Muscle of leg (tissue), 11 donors: ENCODE measurements around the gene COQ9. TPM values are rescaled to one million over a fixed set of nuclear protein-coding genes. Genes with fewer than 3 reads are reported as not detected.
"Not testable (repeated sequence)": the region's sequence is repeated elsewhere in the genome, so short reads cannot be mapped to it uniquely, and the experiment has no call there.

Source experiments
- DNase-seq: peaks from one replicate; pipeline ENCODE4 v3.0.0; 2013
- H3K27ac ChIP-seq: one replicate; pipeline ENCODE4 v1.5.1; 2013; ENCODE audit warnings: mild to moderate bottlenecking, low read length, control low read depth
- H3K27me3 ChIP-seq: one replicate; pipeline ENCODE4 v1.6.1; 2013; ENCODE audit warnings: low read length; ENCODE audit not compliant: control insufficient read depth, insufficient read depth
- H3K36me3 ChIP-seq: one replicate; pipeline ENCODE4 v1.6.1; 2013; ENCODE audit warnings: low read length; ENCODE audit not compliant: control insufficient read depth, insufficient read depth
- H3K4me1 ChIP-seq: one replicate; pipeline ENCODE4 v1.6.1; 2013; ENCODE audit warnings: low read length; ENCODE audit not compliant: control insufficient read depth, insufficient read depth
- H3K4me3 ChIP-seq: one replicate; pipeline ENCODE4 v1.5.1; 2013; ENCODE audit warnings: low read length, control low read depth
- H3K9me3 ChIP-seq: replicated peaks from 2 replicates; pipeline ENCODE4 v1.6.1; 2013; ENCODE audit warnings: low read depth, low read length; ENCODE audit not compliant: control insufficient read depth
- WGBS: methylation state at CpG from one replicate; pipeline ENCODE4 v1.1.5; 2013; ENCODE audit warnings: missing lambda C conversion rate; ENCODE audit not compliant: insufficient coverage; 5-methylcytosine and 5-hydroxymethylcytosine counted together
- polyA plus RNA-seq, 8 donors: library from polyadenylated mRNA; unstranded; fragments of 120-200 nt; gene quantifications; one replicate each; pipeline versions ENCODE4 v1.2.1 to v1.2.3, GENCODE V29; 2013; ENCODE audit warnings: inconsistent platforms in 1 of 8, low replicate concordance in 1 of 8; ENCODE audit not compliant: insufficient read length in 8 of 8, insufficient read depth in 1 of 8
- total RNA-seq: library from RNA; stranded (reverse); fragments of 120-200 nt; gene quantifications from one replicate; pipeline ENCODE4 v1.2.4, GENCODE V29; 2013

The COQ9 gene
- total and polyA plus RNA-seq, 9 donors, result 57.0 to 75.0 (median 67.4) TPM

- WGBS, result 73% methylated on average over 5 of the region's 8 CpGs
- Histone ChIP-seq H3K36me3 (no peaks in the 10 kb centered on the region), H3K4me3 (no peak overlapping the region)
These were observed 37.3 kb downstream of the COQ9 start for GRCh38 chr16:57484515-57485005.

GRCh38 chr16:57485091-57485915, 38.0 kb downstream of the COQ9 start:
- DNase-seq, result no peak
- H3K9me3 ChIP-seq, result no peaks in the 10 kb centered on the region
- H3K27ac ChIP-seq, result no peak overlapping the region
- H3K36me3 ChIP-seq, result no peaks in the 10 kb centered on the region
- peaks cover 25% of the 10 kb centered on the region for H3K4me1 ChIP-seq
- H3K4me3 ChIP-seq, result peak overlapping the region; percentile 64
- H3K27me3 ChIP-seq, result peaks cover 6% of the 10 kb centered on the region
- WGBS, result 55% methylated on average over 11 of the region's 14 CpGs

More at GRCh38 chr16:57484515-57485005, 37.3 kb downstream of the COQ9 start:
- Histone ChIP-seq H3K27me3 (peaks cover 9% of the 10 kb centered on the region), H3K4me1 (peaks cover 32% of the 10 kb centered on the region), H3K27ac (no peak overlapping the region), H3K9me3 (no peaks in the 10 kb centered on the region)
- no peak for DNase-seq

- WGBS, result under 1% methylated on average over 70 of the region's 73 CpGs
- Histone ChIP-seq H3K27ac (no peak within 1 kb of the TSS), H3K4me3 (peak within 1 kb of the TSS; percentile 64), H3K27me3 (peaks cover 6% of the 10 kb centered on the region), H3K4me1 (peaks cover 20% of the 10 kb centered on the region), H3K9me3 (no peaks in the 10 kb centered on the region), H3K36me3 (no peaks in the 10 kb centered on the region)
- DNase-seq, result peak; percentile 84
These were observed 38.9 kb downstream of the COQ9 start, which contains the start of gene DOK4 for GRCh38 chr16:57485916-57486857. Gene DOK4 (minus strand): TSS chr16:57486493. CDS start chr16:57479507, 6,986 bp downstream.

- WGBS, result 78% methylated on average over 7 of the region's 8 CpGs
These were observed 39.9 kb downstream of the COQ9 start for GRCh38 chr16:57486858-57487834.

GRCh38 chr16:57489229-57489628, 42.0 kb downstream of the COQ9 start:
- Histone ChIP-seq H3K9me3 (no peaks in the 10 kb centered on the region), H3K27me3 (peaks cover 6% of the 10 kb centered on the region), H3K36me3 (no peaks in the 10 kb centered on the region), H3K4me3 (no peak overlapping the region), H3K27ac (no peak overlapping the region), H3K4me1 (peaks cover 20% of the 10 kb centered on the region)
- no peak for DNase-seq
- WGBS, result 90% methylated on average over 2 of the region's 5 CpGs

More at GRCh38 chr16:57486858-57487834, 39.9 kb downstream of the COQ9 start:
- DNase-seq, result no peak
- H3K4me1 ChIP-seq, result peaks cover 20% of the 10 kb centered on the region
- peak overlapping the region; percentile 32 for H3K4me3 ChIP-seq
- no peaks in the 10 kb centered on the region for H3K36me3 ChIP-seq
- peaks cover 6% of the 10 kb centered on the region for H3K27me3 ChIP-seq
- H3K27ac ChIP-seq, result no peak overlapping the region
- no peaks in the 10 kb centered on the region for H3K9me3 ChIP-seq

GRCh38 chr16:57493767-57494166, 46.5 kb downstream of the COQ9 start:
- whole genome bisulfite sequencing, result 89% methylated on average over 3 of the region's 4 CpGs
- no peaks in the 10 kb centered on the region for H3K36me3 ChIP-seq
- H3K27ac ChIP-seq, result no peak overlapping the region
- H3K4me1 ChIP-seq, result no peaks in the 10 kb centered on the region
- H3K27me3 ChIP-seq, result peaks cover 3% of the 10 kb centered on the region
- no peaks in the 10 kb centered on the region for H3K9me3 ChIP-seq
- DNase-seq, result no peak
- H3K4me3 ChIP-seq, result no peak overlapping the region

- H3K4me1 ChIP-seq, result no peaks in the 10 kb centered on the region
- DNase-seq, result no peak
- WGBS, result 39% methylated on average over 12 of the region's 13 CpGs
- H3K27me3 ChIP-seq, result peaks cover 7% of the 10 kb centered on the region
- no peaks in the 10 kb centered on the region for H3K9me3 ChIP-seq
- H3K4me3 ChIP-seq, result no peak overlapping the region
- no peaks in the 10 kb centered on the region for H3K36me3 ChIP-seq
- no peak overlapping the region for H3K27ac ChIP-seq
These were observed 49.8 kb downstream of the COQ9 start for GRCh38 chr16:57497121-57497520.

GRCh38 chr16:57498031-57498430, 50.8 kb downstream of the COQ9 start:
- WGBS, result no CpG with 5 or more reads among the region's 4 CpGs
- Histone ChIP-seq H3K36me3 (no peaks in the 10 kb centered on the region), H3K27me3 (peaks cover 7% of the 10 kb centered on the region), H3K4me3 (no peak overlapping the region), H3K4me1 (no peaks in the 10 kb centered on the region), H3K27ac (no peak overlapping the region), H3K9me3 (no peaks in the 10 kb centered on the region)
- DNase-seq, result no peak

- H3K9me3 ChIP-seq, DNase-seq, H3K36me3 ChIP-seq, H3K4me1 ChIP-seq, H3K4me3 ChIP-seq, H3K27ac ChIP-seq: not testable (repeated sequence)
- H3K27me3 ChIP-seq, result peaks cover 10% of the 10 kb centered on the region
- 93% methylated on average over 6 of the region's 11 CpGs for WGBS
These were observed 52.7 kb downstream of the COQ9 start for GRCh38 chr16:57499941-57500340.
